HAP-1 (cell line): Measurements from ENCODE around the gene SORBS2.

Experiments used
- DNase-seq, 2 experiments: peaks; one replicate each; pipeline ENCODE4 v3.0.0-alpha.2; 2016 to 2020; ENCODE audit warnings: low spot score in 2 of 2
- H3K27me3 ChIP-seq: fragments of 250-450 bp; sonication (Bioruptor Pico); 2 replicates; pipeline ENCODE4 v1.5.1; 2020; ENCODE audit warnings: low read depth, mild to moderate bottlenecking, moderate library complexity
- H3K36me3 ChIP-seq: fragments of 250-450 bp; sonication (Bioruptor Pico); replicated peaks from 2 replicates; pipeline ENCODE4 v1.5.1; 2020; ENCODE audit warnings: mild to moderate bottlenecking
- H3K4me1 ChIP-seq: fragments of 250-450 bp; sonication (Bioruptor Pico); 2 replicates; pipeline ENCODE4 v1.5.1; 2020; ENCODE audit warnings: mild to moderate bottlenecking
- H3K4me3 ChIP-seq: fragments of 250-450 bp; sonication (Bioruptor Pico); 2 replicates; pipeline ENCODE4 v1.5.1; 2020; ENCODE audit warnings: mild to moderate bottlenecking, moderate library complexity
- H3K9me3 ChIP-seq: fragments of 250-450 bp; sonication (Bioruptor Pico); 2 replicates; pipeline ENCODE4 v1.5.1; 2020; ENCODE audit warnings: mild to moderate bottlenecking, moderate library complexity
- in situ Hi-C: fragments of 300-500 bp; cut with MboI; formaldehyde crosslinking; loops from 3 replicates; pipeline ENCODE4 v1.14.3; 2020; ENCODE audit warnings: low sequenced_read_pairs, inconsistent platforms, mixed read lengths

The SORBS2 gene

GRCh38 chr4:185640811-185641675 lies 171.0 kb downstream of the SORBS2 start:
- Histone ChIP-seq H3K4me1 (no peaks in the 10 kb centered on the region; the same call in 1 of the 2 replicates), H3K4me3 (no peak overlapping the region), H3K36me3 (no peaks in the 10 kb centered on the region), H3K27me3 (0 out of 2 replicates have a peak, but pooled peaks cover 3% of the 10 kb centered on the region), H3K9me3 (no peaks in the 10 kb centered on the region)
- in situ Hi-C loops, result no loop called here
- peak in 1 of 2 experiments; percentile 58 for DNase-seq

- Histone ChIP-seq H3K4me1 (no peaks in the 10 kb centered on the region; the same call in 1 of the 2 replicates), H3K9me3 (no peaks in the 10 kb centered on the region), H3K36me3 (no peaks in the 10 kb centered on the region), H3K4me3 (no peak overlapping the region), H3K27me3 (0 out of 2 replicates have a peak, but pooled peaks cover 3% of the 10 kb centered on the region)
- in situ Hi-C loops, result loop anchor here (5.0 kb wide), 1 partner anchor 389 kb away; no protein-coding TSS in a partner anchor
- DNase-seq, result peak in 1 of 2 experiments; percentile 37
Observed at GRCh38 chr4:185638548-185639301, 173.3 kb downstream of the SORBS2 start.

- no peak for DNase-seq
- H3K36me3 ChIP-seq, result no peaks in the 10 kb centered on the region
- H3K4me3 ChIP-seq, result no peak overlapping the region
- H3K4me1 ChIP-seq, result no peaks in the 10 kb centered on the region; the same call in 1 of the 2 replicates
- 0 out of 2 replicates have a peak, but pooled peaks cover 3% of the 10 kb centered on the region for H3K27me3 ChIP-seq
- no peaks in the 10 kb centered on the region for H3K9me3 ChIP-seq
- in situ Hi-C loops, result loop anchor here (5.0 kb wide), 1 partner anchor 389 kb away; no protein-coding TSS in a partner anchor
Observed at GRCh38 chr4:185638093-185638492, 173.9 kb downstream of the SORBS2 start.

- Histone ChIP-seq H3K4me3 (no peak overlapping the region), H3K9me3 (no peaks in the 10 kb centered on the region), H3K36me3 (no peaks in the 10 kb centered on the region), H3K4me1 (no peaks in the 10 kb centered on the region; the same call in 1 of the 2 replicates), H3K27me3 (0 out of 2 replicates have a peak, but pooled peaks cover 3% of the 10 kb centered on the region)
- in situ Hi-C loops, result loop anchor here (5.0 kb wide), 1 partner anchor 390 kb away; no protein-coding TSS in a partner anchor
- DNase-seq, result no peak
Observed at GRCh38 chr4:185637163-185637875, 174.7 kb downstream of the SORBS2 start.

- no peaks in the 10 kb centered on the region for H3K36me3 ChIP-seq
- H3K9me3 ChIP-seq, result no peaks in the 10 kb centered on the region
- no peaks in the 10 kb centered on the region for H3K27me3 ChIP-seq
- no peak overlapping the region for H3K4me3 ChIP-seq
- DNase-seq, result no peak
- in situ Hi-C loops, result no loop called here
- H3K4me1 ChIP-seq, result no peaks in the 10 kb centered on the region
Observed at GRCh38 chr4:185634066-185634652, 177.8 kb downstream of the SORBS2 start.

- Histone ChIP-seq H3K9me3 (no peaks in the 10 kb centered on the region), H3K27me3 (no peaks in the 10 kb centered on the region), H3K4me1 (no peaks in the 10 kb centered on the region), H3K4me3 (no peak overlapping the region), H3K36me3 (no peaks in the 10 kb centered on the region)
- in situ Hi-C loops, result no loop called here
- no peak for DNase-seq
Observed at GRCh38 chr4:185626798-185627197, 185.2 kb downstream of the SORBS2 start.

GRCh38 chr4:185625503-185625902 lies 186.5 kb downstream of the SORBS2 start:
- Histone ChIP-seq H3K9me3 (no peaks in the 10 kb centered on the region), H3K4me3 (no peak overlapping the region), H3K36me3 (no peaks in the 10 kb centered on the region), H3K27me3 (no peaks in the 10 kb centered on the region), H3K4me1 (no peaks in the 10 kb centered on the region)
- DNase-seq, result no peak
- in situ Hi-C loops, result no loop called here

GRCh38 chr4:185624259-185624589 lies 187.8 kb downstream of the SORBS2 start:
- Histone ChIP-seq H3K9me3 (no peaks in the 10 kb centered on the region), H3K36me3 (no peaks in the 10 kb centered on the region), H3K27me3 (no peaks in the 10 kb centered on the region), H3K4me3 (no peak overlapping the region), H3K4me1 (no peaks in the 10 kb centered on the region)
- in situ Hi-C loops, result no loop called here
- DNase-seq, result no peak

- DNase-seq, result no peak
Observed at GRCh38 chr4:185623444-185624258, 188.3 kb downstream of the SORBS2 start.

GRCh38 chr4:185608185-185608584 lies 203.8 kb downstream of the SORBS2 start:
- H3K4me3 ChIP-seq, result no peak overlapping the region
- H3K4me1 ChIP-seq, result no peaks in the 10 kb centered on the region
- in situ Hi-C loops, result no loop called here
- H3K36me3 ChIP-seq, result no peaks in the 10 kb centered on the region
- no peak for DNase-seq
- peaks cover 14% of the 10 kb centered on the region; the same call in 1 of the 2 replicates for H3K27me3 ChIP-seq
- no peaks in the 10 kb centered on the region for H3K9me3 ChIP-seq

More at GRCh38 chr4:185623444-185624258, 188.3 kb downstream of the SORBS2 start:
- Histone ChIP-seq H3K4me3 (no peak overlapping the region), H3K9me3 (no peaks in the 10 kb centered on the region), H3K36me3 (no peaks in the 10 kb centered on the region), H3K4me1 (no peaks in the 10 kb centered on the region), H3K27me3 (no peaks in the 10 kb centered on the region)
- in situ Hi-C loops, result no loop called here

- H3K27me3 ChIP-seq, result no peaks in the 10 kb centered on the region
- no peaks in the 10 kb centered on the region for H3K4me1 ChIP-seq
- no peak overlapping the region for H3K4me3 ChIP-seq
- H3K9me3 ChIP-seq, result no peaks in the 10 kb centered on the region
- in situ Hi-C loops, result no loop called here
- H3K36me3 ChIP-seq, result no peaks in the 10 kb centered on the region
- DNase-seq, result no peak
Observed at GRCh38 chr4:185602397-185602796, 209.6 kb downstream of the SORBS2 start.

- Histone ChIP-seq H3K36me3 (no peaks in the 10 kb centered on the region), H3K4me3 (no peak overlapping the region), H3K27me3 (no peaks in the 10 kb centered on the region), H3K4me1 (no peaks in the 10 kb centered on the region), H3K9me3 (no peaks in the 10 kb centered on the region)
- DNase-seq, result no peak
- in situ Hi-C loops, result no loop called here
Observed at GRCh38 chr4:185600801-185601434, 211.1 kb downstream of the SORBS2 start.
